Activated T-helper 17 cell treated with anti-CD3 and anti-CD28 coated beads, Interleukin-2, amount 50 U/mL, for 72 hours (primary cell): ENCODE measurements around the gene PTGER1. TPM values are rescaled to one million over a fixed set of nuclear protein-coding genes. Genes with fewer than 3 reads are reported as not detected.

ENCODE experiments used
- ATAC-seq: fragments of 150-1000 bp; cut with Tn5 transposase; replicated peaks from 2 replicates; pipeline ENCODE4 v1.10.0; 2021; ENCODE audit warnings: mild to moderate bottlenecking, moderate library complexity
- H3K27ac Mint-ChIP-seq: one replicate; pipeline ENCODE4 v1.8.0; 2022; ENCODE audit warnings: mixed read lengths
- H3K27me3 Mint-ChIP-seq: one replicate; pipeline ENCODE4 v1.8.0; 2022; ENCODE audit warnings: mixed read lengths
- H3K36me3 Mint-ChIP-seq: one replicate; pipeline ENCODE4 v1.8.0; 2022; ENCODE audit warnings: low read depth, mild to moderate bottlenecking, mixed read lengths
- H3K4me1 Mint-ChIP-seq: one replicate; pipeline ENCODE4 v1.8.0; 2022; ENCODE audit warnings: mixed read lengths
- H3K4me3 Mint-ChIP-seq: one replicate; pipeline ENCODE4 v1.8.0; 2022; ENCODE audit warnings: mild to moderate bottlenecking, mixed read lengths
- H3K9me3 Mint-ChIP-seq: one replicate; pipeline ENCODE4 v1.8.0; 2022; ENCODE audit warnings: mixed read lengths
- total RNA-seq, 2 donors: library from RNA; stranded (reverse); gene quantifications; one replicate each; pipeline ENCODE4 v1.2.3, GENCODE V29; 2022

Gene PTGER1
- total RNA-seq, 2 donors from 2014 or later, result 0.17 TPM; not detected in 1

- peak within 1 kb of the TSS; percentile 84 for H3K4me3 Mint-ChIP-seq
- no peaks in the 10 kb centered on the region for H3K9me3 Mint-ChIP-seq
- H3K4me1 Mint-ChIP-seq, result peaks cover 13% of the 10 kb centered on the region
- H3K27ac Mint-ChIP-seq, result peak within 1 kb of the TSS; percentile 66
- H3K27me3 Mint-ChIP-seq, result no peaks in the 10 kb centered on the region
- peak; percentile 45 for ATAC-seq
- H3K36me3 Mint-ChIP-seq, result peaks cover 3% of the 10 kb centered on the region
Observed at GRCh38 chr19:14432791-14433553, 42.2 kb downstream of the PTGER1 start, which contains the start of gene PKN1. Gene PKN1 (plus strand): TSS chr19:14433306. CDS start chr19:14433522, 216 bp downstream.

GRCh38 chr19:14430712-14431111 is 44.4 kb downstream of the PTGER1 start:
- H3K27me3 Mint-ChIP-seq, result no peaks in the 10 kb centered on the region
- peak overlapping the region; percentile 54 for H3K27ac Mint-ChIP-seq
- H3K4me3 Mint-ChIP-seq, result peak overlapping the region; percentile 49
- no peak for ATAC-seq
- H3K36me3 Mint-ChIP-seq, result no peaks in the 10 kb centered on the region
- H3K9me3 Mint-ChIP-seq, result no peaks in the 10 kb centered on the region
- H3K4me1 Mint-ChIP-seq, result peaks cover 13% of the 10 kb centered on the region

- Mint-ChIP-seq H3K4me1 (no peaks in the 10 kb centered on the region), H3K27me3 (no peaks in the 10 kb centered on the region), H3K4me3 (no peak overlapping the region), H3K36me3 (no peaks in the 10 kb centered on the region), H3K9me3 (no peaks in the 10 kb centered on the region), H3K27ac (no peak overlapping the region)
- ATAC-seq, result no peak
Observed at GRCh38 chr19:14428882-14429416, 46.2 kb downstream of the PTGER1 start.

GRCh38 chr19:14427461-14427860 is 47.7 kb downstream of the PTGER1 start:
- Mint-ChIP-seq H3K4me3 (no peak overlapping the region), H3K4me1 (no peaks in the 10 kb centered on the region), H3K9me3 (no peaks in the 10 kb centered on the region), H3K36me3 (no peaks in the 10 kb centered on the region), H3K27me3 (no peaks in the 10 kb centered on the region), H3K27ac (no peak overlapping the region)
- ATAC-seq, result no peak

- Mint-ChIP-seq H3K27me3 (no peaks in the 10 kb centered on the region), H3K27ac (peak overlapping the region; percentile 21), H3K4me3 (no peak overlapping the region), H3K36me3 (no peaks in the 10 kb centered on the region), H3K4me1 (no peaks in the 10 kb centered on the region), H3K9me3 (no peaks in the 10 kb centered on the region)
- peak; percentile 21 for ATAC-seq
Observed at GRCh38 chr19:14425696-14426138, 49.4 kb downstream of the PTGER1 start.

Other genes with a start within 250 kb of the PTGER1 start
- 100 to 1,000 TPM; 184 to 261 TPM for gene ADGRE5, start 93.9 kb downstream of the PTGER1 start, total RNA-seq
- 100 to 1,000 TPM; 132 to 260 TPM for gene DDX39A, start 56.0 kb downstream of the PTGER1 start, total RNA-seq
- 100 to 1,000 TPM; 121 to 171 TPM for gene PKN1, start 42.0 kb downstream of the PTGER1 start, total RNA-seq
- 10 to 100 TPM; 23.4 to 44.9 TPM for gene GIPC1, start 20.8 kb upstream of the PTGER1 start, total RNA-seq
- gene DNAJB1, start 43.0 kb upstream of the PTGER1 start, total RNA-seq, result 100 to 1,000 TPM in 1 of 2 donors, 10 to 100 TPM in 1; 79.4 to 140 TPM
- gene TECR, start 54.2 kb upstream of the PTGER1 start, total RNA-seq, result 100 to 1,000 TPM; 100 to 139 TPM
- 100 to 1,000 TPM in 1 of 2 donors, 10 to 100 TPM in 1; 79.7 to 132 TPM for gene NDUFB7, start 96.7 kb upstream of the PTGER1 start, total RNA-seq
- gene CLEC17A, start 107.7 kb upstream of the PTGER1 start, total RNA-seq, result 1 to 10 TPM in 1 of 2 donors, under 1 TPM in 1; 0.78 to 2.0 TPM
- not detected for gene ADGRE3, start 199.5 kb upstream of the PTGER1 start, total RNA-seq
- gene ZNF333, start 214.7 kb upstream of the PTGER1 start, total RNA-seq, result 10 to 100 TPM in 1 of 2 donors, 1 to 10 TPM in 1; 9.4 to 20.3 TPM